Measurements from ENCODE around the gene APBB3. TPM values are rescaled to one million over a fixed set of nuclear protein-coding genes. Genes with fewer than 3 reads are reported as not detected.

APBB3 gene
- total RNA-seq, 1 donor from 2014 or later: 10.6 TPM

DNA sequence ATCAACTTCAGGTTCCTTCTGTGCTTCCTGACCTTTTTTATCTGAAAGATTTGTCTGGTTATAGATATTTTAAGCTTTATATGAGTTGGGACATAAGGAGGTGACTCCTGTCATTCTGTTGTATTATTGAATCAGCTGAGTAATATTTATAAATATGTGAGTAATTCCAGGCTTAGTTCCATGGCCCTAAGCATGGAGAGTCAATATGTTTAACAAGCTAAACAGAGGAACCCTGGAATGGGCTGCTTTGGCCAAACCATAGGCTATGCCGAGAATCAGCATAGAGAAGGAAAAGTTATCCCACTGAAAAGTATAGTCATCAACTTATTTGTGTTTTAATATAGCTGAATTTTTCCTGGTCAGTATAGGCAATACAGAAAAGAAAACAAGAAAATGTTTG lies 24.2 kb downstream of the APBB3 start:
- ATAC-seq: no peak
- intact Hi-C loops (cut with DNase I): no loop called here
- DNase-seq (ENCODE audit: missing footprints): no peak

DNA sequence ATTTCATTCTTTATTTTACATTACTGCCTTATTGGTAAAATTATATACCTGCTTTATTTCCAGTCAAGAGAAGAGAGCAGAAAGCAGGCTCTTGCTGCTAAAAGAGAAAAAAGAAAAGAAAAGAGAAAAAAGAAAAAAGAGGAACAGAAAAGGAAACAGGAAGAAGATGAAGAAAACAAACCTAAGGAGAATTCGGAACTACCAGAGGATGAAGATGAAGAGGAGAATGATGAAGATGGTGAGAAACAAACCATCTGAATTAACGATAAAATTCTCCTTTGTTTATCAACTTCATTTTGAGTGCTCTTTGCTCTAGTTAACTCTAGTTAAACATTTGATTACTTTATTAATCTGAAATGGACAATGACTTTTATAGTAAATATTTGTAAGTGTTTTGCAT lies 40.4 kb downstream of the APBB3 start:
- ATAC-seq (no peak), DNase-seq (ENCODE audit: missing footprints) (no peak)
- intact Hi-C loops (cut with DNase I): no loop called here

DNA sequence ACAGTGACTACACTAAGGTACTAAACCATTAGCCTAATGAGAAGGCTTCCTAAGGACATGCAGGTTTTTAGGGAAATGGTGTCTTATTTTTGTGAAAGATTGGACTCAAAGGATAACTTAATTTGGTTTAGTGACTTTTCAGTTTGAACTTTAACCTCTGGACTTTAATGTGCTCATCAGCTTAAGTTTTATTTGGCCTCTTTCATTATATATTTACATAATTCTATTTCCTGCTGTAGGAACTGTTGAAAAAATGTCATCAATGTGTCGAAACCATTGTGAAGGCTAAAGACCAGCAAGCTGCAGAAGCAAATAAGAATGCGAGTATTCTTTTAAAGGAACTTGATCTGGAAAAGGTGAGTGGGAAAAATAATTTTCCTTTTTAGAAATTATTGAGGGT lies 51.3 kb downstream of the APBB3 start:
- intact Hi-C loops (cut with DNase I): no loop called here
- ATAC-seq: no peak
- no peak for DNase-seq (ENCODE audit: missing footprints)

DNA sequence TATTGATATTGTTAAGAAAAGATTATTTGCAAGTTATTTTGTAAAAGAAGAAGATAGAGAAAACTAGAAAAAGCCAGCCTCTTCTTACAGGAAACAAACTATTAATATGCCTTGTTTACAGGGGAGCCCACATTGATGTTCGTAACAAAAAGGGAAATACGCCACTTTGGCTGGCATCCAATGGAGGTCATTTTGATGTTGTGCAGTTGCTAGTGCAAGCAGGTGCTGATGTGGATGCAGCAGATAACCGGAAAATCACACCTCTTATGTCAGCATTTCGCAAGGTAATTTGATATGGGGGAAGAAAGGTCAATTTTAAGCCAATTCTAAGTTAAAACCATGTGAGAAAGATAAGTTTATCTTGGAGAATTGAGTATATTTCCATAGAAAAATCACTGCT lies 54.5 kb downstream of the APBB3 start:
- DNase-seq (ENCODE audit: missing footprints) (no peak), ATAC-seq (no peak)
- intact Hi-C loops (cut with DNase I): no loop called here

Small RNAs within 50 kb of the gene (microRNA-seq; reads per million reads assigned to microRNA genes)
- not detected for gene MIR6831

Other genes starting within 250 kb of the APBB3 start
- gene HBEGF, start 218.0 kb downstream of the APBB3 start, total RNA-seq: 20.2 TPM
- not detected for gene SLC4A9, start 204.4 kb downstream of the APBB3 start, total RNA-seq
- gene ANKHD1, start 162.8 kb downstream of the APBB3 start, total RNA-seq: 57.2 TPM
- gene EIF4EBP3, start 16.9 kb downstream of the APBB3 start, total RNA-seq: 11.7 TPM
- gene SRA1, start 7.1 kb downstream of the APBB3 start, total RNA-seq: 29.4 TPM
- 76.4 TPM for gene SLC35A4, start 230 bp upstream of the APBB3 start, total RNA-seq
- 46.1 TPM for gene CD14, start 68.6 kb upstream of the APBB3 start, total RNA-seq
- 4.2 TPM for gene TMCO6, start 74.9 kb upstream of the APBB3 start, total RNA-seq
- gene NDUFA2, start 83.0 kb upstream of the APBB3 start, total RNA-seq: 146 TPM
- 66.4 TPM for gene IK, start 83.2 kb upstream of the APBB3 start, total RNA-seq
- gene WDR55, start 100.3 kb upstream of the APBB3 start, total RNA-seq: 11.2 TPM
- 0.24 TPM for gene DND1, start 109.0 kb upstream of the APBB3 start, total RNA-seq
- gene HARS1, start 126.8 kb upstream of the APBB3 start, total RNA-seq: 35.9 TPM
- 24.4 TPM for gene HARS2, start 126.9 kb upstream of the APBB3 start, total RNA-seq
- gene ZMAT2, start 135.8 kb upstream of the APBB3 start, total RNA-seq: 35.1 TPM
- not detected for gene PCDHA1, start 221.5 kb upstream of the APBB3 start, total RNA-seq
- gene PCDHA2, start 230.3 kb upstream of the APBB3 start, total RNA-seq: not detected
- gene PCDHA3, start 236.5 kb upstream of the APBB3 start, total RNA-seq: 0.14 TPM
- gene PCDHA4, start 242.5 kb upstream of the APBB3 start, total RNA-seq: 0.08 TPM

Measured in Right ventricle myocardium inferior (tissue), 1 donor.